ENCODE data around the gene COBLL1. TPM values are rescaled to one million over a fixed set of nuclear protein-coding genes. Genes with fewer than 3 reads are reported as not detected.

The COBLL1 gene
- total RNA-seq, 1 donor from 2014 or later: 95.3 TPM

- no peaks in the 10 kb centered on the region for H3K9me3 ChIP-seq
- no peak overlapping the region for H3K27ac ChIP-seq
- no peak overlapping the region for H3K4me3 ChIP-seq
- H3K4me1 ChIP-seq: peaks cover 25% of the 10 kb centered on the region
- H3K36me3 ChIP-seq: no peaks in the 10 kb centered on the region
- H3K27me3 ChIP-seq: no peaks in the 10 kb centered on the region
- DNase-seq (no peak), ATAC-seq (no peak)
- intact Hi-C loops (cut with DNase I): no loop called here
- no peak for TF ChIP-seq CTCF (IDR thresholded peaks at IDR 0.05)
These were observed 87.2 kb downstream of the COBLL1 start for GRCh38 chr2:164754157-164755093.

- no peak for TF ChIP-seq CTCF (IDR thresholded peaks at IDR 0.05)
- DNase-seq: no peak
- no peak for ATAC-seq
- Histone ChIP-seq H3K36me3 (no peaks in the 10 kb centered on the region), H3K9me3 (no peaks in the 10 kb centered on the region), H3K4me3 (no peak overlapping the region), H3K27me3 (no peaks in the 10 kb centered on the region), H3K27ac (no peak overlapping the region), H3K4me1 (peaks cover 18% of the 10 kb centered on the region)
- intact Hi-C loops (cut with DNase I): no loop called here
These were observed 88.7 kb downstream of the COBLL1 start for GRCh38 chr2:164752956-164753355.

GRCh38 chr2:164747783-164748433 is 93.7 kb downstream of the COBLL1 start:
- no peak for DNase-seq

DNA sequence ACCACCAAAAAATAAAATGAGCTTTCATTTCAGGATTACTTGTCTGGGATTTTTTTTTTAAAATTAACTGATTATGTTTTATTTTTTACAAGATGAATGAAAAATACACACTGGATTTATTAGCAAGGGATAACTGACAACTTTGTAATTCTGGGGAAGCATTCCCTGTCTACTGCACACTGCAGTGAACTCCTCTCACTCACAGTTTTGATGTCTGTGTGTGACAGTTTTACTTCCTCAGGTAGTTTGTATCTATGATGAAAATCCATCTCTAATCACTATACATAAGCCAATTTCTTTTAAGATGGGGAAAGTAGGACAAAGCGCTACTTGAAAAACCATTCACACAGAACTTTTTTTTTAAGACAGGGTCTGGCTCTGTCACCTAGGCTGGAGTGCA is 94.5 kb downstream of the COBLL1 start:
- Histone ChIP-seq H3K27ac (no peak overlapping the region), H3K4me3 (no peak overlapping the region), H3K4me1 (no peaks in the 10 kb centered on the region), H3K36me3 (peaks cover 4% of the 10 kb centered on the region), H3K27me3 (no peaks in the 10 kb centered on the region), H3K9me3 (no peaks in the 10 kb centered on the region)
- TF ChIP-seq CTCF (IDR thresholded peaks at IDR 0.05): no peak
- DNase-seq (no peak), ATAC-seq (no peak)
- intact Hi-C loops (cut with DNase I): no loop called here

More at GRCh38 chr2:164747783-164748433, 93.7 kb downstream of the COBLL1 start:
- Histone ChIP-seq H3K4me3 (no peak overlapping the region), H3K4me1 (no peaks in the 10 kb centered on the region), H3K27me3 (no peaks in the 10 kb centered on the region), H3K9me3 (no peaks in the 10 kb centered on the region), H3K36me3 (peaks cover 4% of the 10 kb centered on the region), H3K27ac (no peak overlapping the region)
- ATAC-seq: no peak
- intact Hi-C loops (cut with DNase I): no loop called here
- no peak for TF ChIP-seq CTCF (IDR thresholded peaks at IDR 0.05)

DNA sequence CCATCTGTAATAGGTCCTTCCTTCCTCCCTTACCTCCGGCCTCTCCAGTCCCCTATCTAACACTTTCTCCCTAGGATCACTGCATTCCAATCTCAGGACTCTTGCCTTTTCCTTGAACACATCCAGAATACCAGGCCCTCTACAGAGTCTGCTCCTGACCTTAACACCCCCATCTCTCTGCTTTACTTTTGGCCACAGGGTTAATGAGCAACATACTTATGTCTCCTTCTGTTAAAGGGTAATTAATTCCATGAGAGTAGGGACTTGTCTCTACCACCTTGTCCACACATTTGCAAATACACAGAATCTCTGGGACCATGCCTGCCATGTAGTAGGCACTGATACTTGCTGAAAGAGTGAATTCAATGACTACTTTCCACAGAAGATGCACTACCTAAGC is 94.9 kb downstream of the COBLL1 start:
- no peak for DNase-seq
- H3K27ac ChIP-seq: no peak overlapping the region

More for the DNA sequence above, 94.9 kb downstream of the COBLL1 start:
- ATAC-seq: no peak
- no peak overlapping the region for H3K4me3 ChIP-seq
- no peak for TF ChIP-seq CTCF (IDR thresholded peaks at IDR 0.05)
- no peaks in the 10 kb centered on the region for H3K4me1 ChIP-seq
- no peaks in the 10 kb centered on the region for H3K27me3 ChIP-seq
- H3K36me3 ChIP-seq: peaks cover 4% of the 10 kb centered on the region
- intact Hi-C loops (cut with DNase I): no loop called here
- H3K9me3 ChIP-seq: no peaks in the 10 kb centered on the region

Measured in upper lobe of right lung (tissue), 1 donor.